ENCODE data around the gene EFEMP1.

DNA sequence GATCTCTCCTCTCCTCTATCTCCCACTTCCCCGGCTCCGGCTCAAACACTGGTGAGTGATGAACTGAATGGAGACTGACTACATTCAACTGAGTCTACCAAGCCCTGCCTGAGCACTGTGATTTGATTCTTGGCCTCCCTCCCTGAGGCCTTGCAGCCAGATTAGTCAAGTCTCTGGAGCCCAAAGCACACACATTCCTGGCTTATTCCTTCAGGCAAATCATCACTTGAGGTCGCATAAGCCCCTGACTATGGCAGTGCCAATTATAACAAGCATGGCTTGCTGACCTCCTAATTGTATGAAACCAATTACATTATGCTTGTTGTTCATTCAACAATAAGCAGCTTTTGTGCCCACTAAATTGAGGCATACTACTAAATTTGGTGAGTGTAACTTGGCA, 34.6 kb downstream of the EFEMP1 start:
- TF ChIP-seq, protein P1, sequence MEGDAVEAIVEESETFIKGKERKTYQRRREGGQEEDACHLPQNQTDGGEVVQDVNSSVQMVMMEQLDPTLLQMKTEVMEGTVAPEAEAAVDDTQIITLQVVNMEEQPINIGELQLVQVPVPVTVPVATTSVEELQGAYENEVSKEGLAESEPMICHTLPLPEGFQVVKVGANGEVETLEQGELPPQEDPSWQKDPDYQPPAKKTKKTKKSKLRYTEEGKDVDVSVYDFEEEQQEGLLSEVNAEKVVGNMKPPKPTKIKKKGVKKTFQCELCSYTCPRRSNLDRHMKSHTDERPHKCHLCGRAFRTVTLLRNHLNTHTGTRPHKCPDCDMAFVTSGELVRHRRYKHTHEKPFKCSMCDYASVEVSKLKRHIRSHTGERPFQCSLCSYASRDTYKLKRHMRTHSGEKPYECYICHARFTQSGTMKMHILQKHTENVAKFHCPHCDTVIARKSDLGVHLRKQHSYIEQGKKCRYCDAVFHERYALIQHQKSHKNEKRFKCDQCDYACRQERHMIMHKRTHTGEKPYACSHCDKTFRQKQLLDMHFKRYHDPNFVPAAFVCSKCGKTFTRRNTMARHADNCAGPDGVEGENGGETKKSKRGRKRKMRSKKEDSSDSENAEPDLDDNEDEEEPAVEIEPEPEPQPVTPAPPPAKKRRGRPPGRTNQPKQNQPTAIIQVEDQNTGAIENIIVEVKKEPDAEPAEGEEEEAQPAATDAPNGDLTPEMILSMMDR (conservative IDR thresholded peaks at IDR 0.05 in 1 of 2, IDR thresholded peaks at IDR 0.05 in 1 of 2; ENCODE audit: extremely low read depth in 1 of 2, insufficient read depth in 1 of 2, low read depth in 1 of 2, low read length in 2 of 2), result no peak
- TF ChIP-seq EZH2 (IDR thresholded peaks at IDR 0.05; ENCODE audit: borderline replicate concordance, low read length), result no peak
